ENCODE results near the gene KAT7.
"Not testable (repeated sequence)": the region's sequence is repeated elsewhere in the genome, so short reads cannot be mapped to it uniquely, and the experiment has no call there.

Gene KAT7

GRCh38 chr17:49788478-49789242 lies at the start of gene KAT7:
Gene KAT7 (plus strand): TSS chr17:49788681. CDS start chr17:49788835, 154 bp downstream.
- peak; percentile 99 for FAIRE-seq

- FAIRE-seq, result no peak
Measured at GRCh38 chr17:49739641-49740271, 48.7 kb upstream of the KAT7 start.

- FAIRE-seq, result no peak
Measured at GRCh38 chr17:49741009-49741691, 47.3 kb upstream of the KAT7 start.

- FAIRE-seq, result no peak
Measured at GRCh38 chr17:49741692-49742076, 46.8 kb upstream of the KAT7 start.

GRCh38 chr17:49742166-49742638 lies 46.3 kb upstream of the KAT7 start:
- no peak for FAIRE-seq

GRCh38 chr17:49745175-49746139 lies 43.0 kb upstream of the KAT7 start:
- FAIRE-seq, result no peak

- no peak for FAIRE-seq
Measured at GRCh38 chr17:49746791-49747490, 41.5 kb upstream of the KAT7 start.

GRCh38 chr17:49747632-49748031 lies 40.8 kb upstream of the KAT7 start:
- FAIRE-seq, result no peak

- FAIRE-seq, result no peak
Measured at GRCh38 chr17:49748223-49748622, 40.3 kb upstream of the KAT7 start.

GRCh38 chr17:49748791-49749190 lies 39.7 kb upstream of the KAT7 start:
- FAIRE-seq, result no peak

- no peak for FAIRE-seq
Measured at GRCh38 chr17:49749730-49750129, 38.8 kb upstream of the KAT7 start.

GRCh38 chr17:49752508-49752907 lies 36.0 kb upstream of the KAT7 start:
- no peak for FAIRE-seq

- FAIRE-seq, result no peak
Measured at GRCh38 chr17:49753959-49754391, 34.5 kb upstream of the KAT7 start.

GRCh38 chr17:49755663-49756283 lies 32.7 kb upstream of the KAT7 start:
- FAIRE-seq, result no peak

GRCh38 chr17:49756323-49757150 lies 31.9 kb upstream of the KAT7 start:
- no peak for FAIRE-seq

GRCh38 chr17:49757151-49757777 lies 31.2 kb upstream of the KAT7 start:
- no peak for FAIRE-seq

- FAIRE-seq, result not testable (repeated sequence)
Measured at GRCh38 chr17:49758464-49759010, 29.9 kb upstream of the KAT7 start.

- no peak for FAIRE-seq
Measured at GRCh38 chr17:49759203-49759602, 29.3 kb upstream of the KAT7 start.

- no peak for FAIRE-seq
Measured at GRCh38 chr17:49760296-49760695, 28.2 kb upstream of the KAT7 start.

Measured in endometrium (tissue), 2 donors.